Stomach (tissue), 9 donors: ENCODE measurements around the gene NLRC3. TPM values are rescaled to one million over a fixed set of nuclear protein-coding genes. Genes with fewer than 3 reads are reported as not detected.

Experiments
- DNase-seq, 2 donors: peaks; one replicate each; pipeline versions ENCODE4 v3.0.0 to v3.0.0-alpha.2; 2013 to 2019
- H3K27ac ChIP-seq, 5 donors: fragments of 200-600 bp in 4 of 5; sonication (generic) in 4 of 5; one replicate each; pipeline ENCODE4 v1.5.1; 2013 to 2019; ENCODE audit warnings: mild to moderate bottlenecking in 1 of 5, moderate library complexity in 1 of 5
- H3K27me3 ChIP-seq, 3 donors: fragments of 200-600 bp; sonication (generic); one replicate each; pipeline ENCODE4 v1.5.1; 2017 to 2019; ENCODE audit warnings: mixed run types in 1 of 3
- H3K36me3 ChIP-seq, 4 donors: fragments of 200-600 bp; sonication (generic); 1 replicate in 3 of 4; 2 replicates in 1 of 4; pipeline ENCODE4 v1.5.1; 2016 to 2019
- H3K4me1 ChIP-seq, 4 donors: fragments of 200-600 bp; sonication (generic); one replicate each; pipeline ENCODE4 v1.5.1; 2016 to 2019
- H3K4me3 ChIP-seq, 4 donors: fragments of 200-600 bp; sonication (generic) in 3 of 4; one replicate each; pipeline ENCODE4 v1.5.1; 2016 to 2019; ENCODE audit warnings: mild to moderate bottlenecking in 1 of 4
- H3K9me3 ChIP-seq, 4 donors: fragments of 200-600 bp; sonication (generic); one replicate each; pipeline ENCODE4 v1.5.1; 2016 to 2019
- CTCF ChIP-seq, 7 experiments: fragments of 450-650 bp in 4 of 7; fragments of 200-600 bp in 3 of 7; sonication (generic) in 3 of 7; IDR thresholded peaks; one replicate each; pipeline ENCODE4 v1.5.1; 2016 to 2019; ENCODE audit warnings: antibody characterized with exemption in 7 of 7, control low read depth in 2 of 7, mild to moderate bottlenecking in 1 of 7
- EP300 ChIP-seq: sonication (generic); formaldehyde crosslinking; IDR thresholded peaks from one replicate; pipeline ENCODE4 v1.6.1; 2017; ENCODE audit warnings: antibody characterized with exemption
- POLR2A ChIP-seq, 4 donors: fragments of 450-650 bp; IDR thresholded peaks; one replicate each; pipeline ENCODE4 v1.6.1; 2016; ENCODE audit warnings: antibody characterized with exemption in 4 of 4, control low read depth in 2 of 4, mild to moderate bottlenecking in 1 of 4, moderate library complexity in 1 of 4
- POLR2AphosphoS5 ChIP-seq, 3 donors: sonication (generic); formaldehyde crosslinking; IDR thresholded peaks; one replicate each; pipeline ENCODE4 v1.6.1; 2016; ENCODE audit warnings: antibody characterized with exemption in 3 of 3
- WGBS, 5 donors: extraction: QIAGEN DNeasy Blood & Tissue Kit in 3 of 5; methylation state at CpG; one replicate each; pipeline versions ENCODE4 v1.1.5 to v1.1.7; 2013 to 2018; 5-methylcytosine and 5-hydroxymethylcytosine counted together
- intact Hi-C: fragments of 100-400 bp; cut with DNase I; formaldehyde crosslinking; loops from one replicate; pipeline ENCODE4 v1.15.1; 2023; ENCODE audit warnings: low total_unique reads
- polyA plus RNA-seq, 3 donors: library from polyadenylated mRNA; stranded (reverse); fragments of 200-250 nt; gene quantifications; one replicate each; pipeline ENCODE4 v1.2.3, GENCODE V29; 2013
- total RNA-seq, 5 donors: library from RNA; depleted of rRNA; stranded (reverse); fragments of >200 nt; gene quantifications; one replicate each; pipeline versions ENCODE4 v1.1.0 to v1.2.3, GENCODE V29; 2014 to 2016
- donor health status: healthy with polysubstance abuse.
- donor health status: Bipolar disorder and iron deficiency.
- donor health status: healthy.

NLRC3 gene
- total and polyA plus RNA-seq, 8 donors, result 0.45 to 17.0 (median 1.7) TPM; not detected in 1

- 65 to 74% (median 70%) methylated on average over 11 of the region's 11 CpGs for WGBS, 5 donors
Observed at GRCh38 chr16:3553138-3553923, 23.9 kb downstream of the NLRC3 start.

GRCh38 chr16:3550851-3551847, 26.1 kb downstream of the NLRC3 start:
- no peaks in the 10 kb centered on the region for H3K27me3 ChIP-seq
- H3K9me3 ChIP-seq, result no peaks in the 10 kb centered on the region
- H3K27ac ChIP-seq, result no peak overlapping the region
- peaks cover 0 to 9% (median 5%) of the 10 kb centered on the region in 4 donors for H3K36me3 ChIP-seq
- H3K4me1 ChIP-seq, result no peaks in the 10 kb centered on the region
- WGBS, 5 donors, result 89 to 94% (median 92%) methylated on average over 6 of the region's 6 CpGs
- intact Hi-C loops, result no loop called here
- DNase-seq, result no peak
- TF ChIP-seq POLR2A (IDR thresholded peaks at IDR 0.05) (no peak), EP300 (no peak), POLR2AphosphoS5 (IDR thresholded peaks at IDR 0.05) (no peak), CTCF (IDR thresholded peaks at IDR 0.05) (no peak)
- no peak overlapping the region for H3K4me3 ChIP-seq

More at GRCh38 chr16:3553138-3553923, 23.9 kb downstream of the NLRC3 start:
- H3K27me3 ChIP-seq, result no peaks in the 10 kb centered on the region
- TF ChIP-seq EP300 (no peak), POLR2A (IDR thresholded peaks at IDR 0.05) (no peak), CTCF (IDR thresholded peaks at IDR 0.05) (no peak), POLR2AphosphoS5 (IDR thresholded peaks at IDR 0.05) (no peak)
- no peak overlapping the region for H3K27ac ChIP-seq
- H3K4me1 ChIP-seq, result no peaks in the 10 kb centered on the region
- H3K4me3 ChIP-seq, result no peak overlapping the region
- no peak for DNase-seq
- H3K9me3 ChIP-seq, result no peaks in the 10 kb centered on the region
- intact Hi-C loops, result no loop called here
- peaks cover 0 to 21% (median 11%) of the 10 kb centered on the region in 4 donors for H3K36me3 ChIP-seq

GRCh38 chr16:3549906-3550305, 27.3 kb downstream of the NLRC3 start:
- H3K36me3 ChIP-seq, result peaks cover 0 to 9% (median 5%) of the 10 kb centered on the region in 4 donors
- no peaks in the 10 kb centered on the region for H3K27me3 ChIP-seq
- no peak for TF ChIP-seq EP300
- TF ChIP-seq CTCF (IDR thresholded peaks at IDR 0.05), result no peak
- TF ChIP-seq POLR2AphosphoS5 (IDR thresholded peaks at IDR 0.05), result no peak
- no peak for TF ChIP-seq POLR2A (IDR thresholded peaks at IDR 0.05)
- no peak overlapping the region for H3K4me3 ChIP-seq
- intact Hi-C loops, result no loop called here
- 96 to 100% (median 98%) methylated on average over 1 to 2 of the region's 2 CpGs; no CpG with 5 or more reads in 1 of the 5 donors for WGBS, 5 donors
- H3K9me3 ChIP-seq, result no peaks in the 10 kb centered on the region
- no peak overlapping the region for H3K27ac ChIP-seq
- H3K4me1 ChIP-seq, result no peaks in the 10 kb centered on the region
- no peak for DNase-seq

GRCh38 chr16:3548859-3549258, 28.3 kb downstream of the NLRC3 start:
- intact Hi-C loops, result no loop called here
- Histone ChIP-seq H3K27ac (no peak overlapping the region), H3K36me3 (peaks cover 0 to 9% (median 5%) of the 10 kb centered on the region in 4 donors), H3K9me3 (no peaks in the 10 kb centered on the region), H3K4me1 (no peaks in the 10 kb centered on the region), H3K27me3 (no peaks in the 10 kb centered on the region), H3K4me3 (no peak overlapping the region)
- WGBS, 5 donors, result 85 to 92% (median 88%) methylated on average over 10 to 15 of the region's 15 CpGs
- TF ChIP-seq POLR2AphosphoS5 (IDR thresholded peaks at IDR 0.05), result no peak
- no peak for TF ChIP-seq CTCF (IDR thresholded peaks at IDR 0.05)
- TF ChIP-seq POLR2A (IDR thresholded peaks at IDR 0.05), result no peak
- TF ChIP-seq EP300, result no peak
- no peak for DNase-seq
